ENCODE results near the gene ABLIM1.

Gene ABLIM1

DNA sequence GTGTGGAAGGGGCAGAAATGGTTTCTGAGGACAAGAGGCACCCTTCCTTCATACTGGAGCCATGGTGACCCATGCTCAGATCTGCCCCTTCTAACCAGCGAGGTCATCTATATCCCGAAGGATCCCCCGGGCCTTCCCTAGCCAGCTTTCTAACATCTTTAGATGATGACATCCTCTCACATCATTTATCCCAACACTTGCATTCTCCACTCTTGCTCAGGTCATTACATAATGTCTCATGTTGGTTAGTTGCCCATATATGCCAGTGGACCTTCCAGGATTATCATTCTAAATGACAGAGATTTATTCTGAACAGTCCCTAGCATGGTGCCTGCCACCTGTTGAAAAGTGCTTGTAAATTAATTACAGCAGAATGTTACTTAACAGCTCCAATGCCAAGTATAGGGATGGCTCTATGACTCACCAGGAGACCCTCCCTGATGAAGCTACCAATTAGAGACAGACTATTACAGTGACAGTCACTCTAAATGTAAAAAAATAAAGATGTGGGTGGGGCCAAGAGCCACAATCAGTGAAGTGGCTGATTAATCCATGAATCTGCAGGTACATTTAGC, 22.6 kb upstream of the ABLIM1 start:
- no peak for DNase-seq (ENCODE audit: low read depth)

GRCh38 chr10:114679552-114679951, 21.5 kb upstream of the ABLIM1 start:
- no peak for DNase-seq (ENCODE audit: low read depth)

GRCh38 chr10:114678820-114679219, 20.7 kb upstream of the ABLIM1 start:
- DNase-seq (ENCODE audit: low read depth), result no peak

DNA sequence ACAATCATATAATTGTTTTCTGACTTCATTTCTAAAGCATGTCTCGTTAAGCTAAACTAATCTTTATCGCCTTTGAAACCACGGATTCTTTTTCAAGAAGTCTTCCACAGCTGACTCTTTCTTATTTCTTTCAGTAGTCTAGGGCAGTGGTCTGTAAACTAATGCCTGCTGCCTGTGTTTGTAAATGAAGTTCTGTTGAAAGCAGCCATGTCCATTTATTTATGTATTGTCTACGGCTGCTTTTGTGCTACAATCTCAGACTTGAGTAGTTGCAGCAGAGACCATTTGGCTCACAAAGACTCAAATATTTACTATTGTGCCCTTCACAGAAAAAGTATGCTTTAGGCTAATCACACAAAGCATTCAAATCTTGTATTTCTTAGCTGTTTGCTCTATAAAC, 20.3 kb upstream of the ABLIM1 start:
- no peak for DNase-seq (ENCODE audit: low read depth)

DNA sequence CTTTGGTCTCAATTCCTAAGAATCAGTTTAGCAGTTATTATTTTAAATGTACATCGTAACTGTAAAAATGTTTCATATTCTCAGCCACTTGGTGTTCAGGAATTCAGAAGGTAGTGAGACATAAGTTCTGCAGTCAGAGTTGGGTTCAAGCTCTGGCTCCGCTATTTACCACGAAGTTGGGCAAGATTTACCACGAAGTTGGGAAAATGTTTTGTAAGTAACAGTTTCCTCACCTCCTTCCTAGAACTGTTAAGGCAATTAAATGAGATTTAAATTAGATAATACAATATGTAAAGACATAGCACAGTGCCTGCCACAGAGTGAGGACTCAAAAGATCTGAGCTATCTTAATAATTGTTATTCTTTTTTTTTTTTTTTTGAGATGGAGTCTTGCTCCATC, 16.3 kb upstream of the ABLIM1 start:
- DNase-seq (ENCODE audit: low read depth), result no peak

GRCh38 chr10:114669648-114670047, 11.6 kb upstream of the ABLIM1 start:
- no peak for DNase-seq (ENCODE audit: low read depth)

DNA sequence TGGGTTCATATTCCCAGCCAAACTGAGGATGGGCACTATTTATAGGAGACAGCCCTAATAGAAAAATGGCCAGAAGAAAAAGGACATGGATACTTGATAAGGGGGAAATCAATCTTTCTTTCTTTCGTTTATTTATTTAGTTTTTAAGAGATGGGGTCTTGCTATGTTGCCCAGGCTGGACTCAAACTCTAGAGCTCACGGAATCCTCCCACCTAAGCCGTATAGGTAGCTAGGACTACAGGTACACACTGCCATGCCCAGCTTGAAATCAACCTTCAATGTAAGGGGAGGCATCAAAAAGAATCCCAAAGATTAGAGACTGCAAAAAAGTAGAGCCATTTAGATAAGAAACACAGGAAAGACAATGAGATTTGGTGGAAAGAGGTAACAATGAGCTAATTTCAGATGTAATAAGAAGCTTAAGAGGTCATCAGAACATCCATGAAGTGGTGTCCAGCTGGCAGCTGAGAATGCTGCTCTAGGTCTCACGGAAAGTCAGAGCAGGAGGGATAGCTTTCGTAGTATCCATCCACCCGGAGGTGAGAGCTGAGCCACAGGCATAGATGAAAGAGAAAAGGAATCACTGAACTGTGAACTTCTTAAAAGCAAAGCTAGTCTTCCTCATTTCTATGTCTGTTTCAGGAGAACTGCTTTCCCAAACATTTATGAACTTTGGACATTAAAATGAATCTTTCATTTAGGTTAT, 10.5 kb upstream of the ABLIM1 start:
- no peak for DNase-seq (ENCODE audit: low read depth)

DNA sequence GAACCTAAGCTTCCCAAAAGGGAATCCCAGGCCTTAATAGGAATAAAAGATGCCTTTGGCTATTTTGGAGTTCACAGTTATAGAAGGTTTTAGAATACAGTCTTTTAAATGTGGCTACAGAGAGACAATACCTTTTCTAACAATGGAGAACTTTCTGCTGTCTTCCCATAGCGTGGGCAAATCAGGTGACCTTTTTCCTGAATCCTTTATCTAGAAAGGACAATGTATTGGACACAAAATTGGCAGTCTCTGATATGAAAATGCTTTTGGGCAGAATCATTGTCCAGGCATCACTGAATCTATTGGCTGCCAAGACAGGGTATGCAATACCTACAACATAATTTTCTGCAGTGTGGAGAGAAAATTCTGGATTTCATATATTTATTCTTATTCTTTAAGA, 7.8 kb upstream of the ABLIM1 start:
- no peak for DNase-seq (ENCODE audit: low read depth)

DNA sequence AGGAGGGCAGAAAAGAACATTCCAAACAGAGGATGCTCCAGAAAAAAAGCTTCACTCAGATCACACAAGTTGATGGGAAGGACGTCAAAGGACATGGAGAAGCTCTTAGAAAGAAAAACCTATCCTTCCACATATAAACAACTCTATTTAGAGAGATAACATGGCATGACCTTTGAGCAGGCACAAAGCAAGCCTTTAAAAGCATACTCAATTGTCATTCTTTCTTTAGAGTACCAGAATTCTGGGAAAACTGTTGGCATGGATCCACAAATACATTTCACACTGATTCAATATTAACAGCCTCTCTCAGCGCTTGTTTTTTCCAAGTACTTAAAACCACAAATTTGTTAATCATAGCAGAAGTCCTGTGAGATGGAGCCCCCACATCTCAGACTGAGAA, 7.3 kb upstream of the ABLIM1 start:
- DNase-seq (ENCODE audit: low read depth), result no peak

DNA sequence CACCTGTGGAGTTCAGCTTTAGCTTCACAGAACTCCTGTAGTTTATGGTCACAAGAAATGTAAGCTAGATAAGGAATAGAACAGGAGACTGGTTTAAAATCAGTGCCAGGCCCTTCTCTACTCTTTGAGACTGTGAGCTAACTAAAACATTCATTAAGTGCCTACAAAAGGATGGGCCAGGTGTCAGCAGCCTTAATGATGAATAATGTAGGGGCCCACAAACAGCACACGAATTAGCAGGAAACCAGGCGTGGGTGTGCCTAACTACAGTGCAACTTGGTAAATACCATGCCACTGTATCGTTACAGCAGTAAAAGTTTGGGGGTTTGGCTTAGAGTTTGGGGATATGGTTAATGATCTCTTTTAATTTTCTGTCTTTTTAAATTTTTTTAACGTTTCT, 6.1 kb upstream of the ABLIM1 start:
- DNase-seq (ENCODE audit: low read depth), result no peak

- DNase-seq (ENCODE audit: low read depth), result no peak
Measured at GRCh38 chr10:114663626-114664025, 5.6 kb upstream of the ABLIM1 start.

- DNase-seq (ENCODE audit: low read depth), result no peak
Measured at GRCh38 chr10:114662646-114663217, 4.7 kb upstream of the ABLIM1 start.

- no peak for DNase-seq (ENCODE audit: low read depth)
Measured at GRCh38 chr10:114661212-114661880, 3.3 kb upstream of the ABLIM1 start.

DNA sequence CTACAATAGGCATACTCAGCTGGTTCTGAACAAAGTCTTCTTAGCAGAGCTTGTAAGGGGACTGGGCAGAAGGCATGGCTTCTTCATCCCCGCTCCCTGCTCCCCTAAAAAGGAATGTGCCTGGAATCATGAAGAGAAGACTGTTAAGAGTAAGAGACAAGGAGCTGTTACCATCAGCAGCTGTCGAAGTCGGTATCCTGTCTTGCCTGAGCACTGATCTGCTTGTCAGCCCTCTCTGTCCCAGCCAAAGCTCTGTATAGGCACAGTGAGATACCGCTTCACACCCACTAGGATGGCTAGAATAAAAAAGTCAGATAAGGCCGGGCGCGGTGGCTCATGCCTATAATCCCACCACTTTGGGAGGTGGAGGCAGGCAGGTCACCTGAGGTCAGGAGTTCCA, 2.4 kb downstream of the ABLIM1 start:
- DNase-seq (ENCODE audit: low read depth), result no peak

DNA sequence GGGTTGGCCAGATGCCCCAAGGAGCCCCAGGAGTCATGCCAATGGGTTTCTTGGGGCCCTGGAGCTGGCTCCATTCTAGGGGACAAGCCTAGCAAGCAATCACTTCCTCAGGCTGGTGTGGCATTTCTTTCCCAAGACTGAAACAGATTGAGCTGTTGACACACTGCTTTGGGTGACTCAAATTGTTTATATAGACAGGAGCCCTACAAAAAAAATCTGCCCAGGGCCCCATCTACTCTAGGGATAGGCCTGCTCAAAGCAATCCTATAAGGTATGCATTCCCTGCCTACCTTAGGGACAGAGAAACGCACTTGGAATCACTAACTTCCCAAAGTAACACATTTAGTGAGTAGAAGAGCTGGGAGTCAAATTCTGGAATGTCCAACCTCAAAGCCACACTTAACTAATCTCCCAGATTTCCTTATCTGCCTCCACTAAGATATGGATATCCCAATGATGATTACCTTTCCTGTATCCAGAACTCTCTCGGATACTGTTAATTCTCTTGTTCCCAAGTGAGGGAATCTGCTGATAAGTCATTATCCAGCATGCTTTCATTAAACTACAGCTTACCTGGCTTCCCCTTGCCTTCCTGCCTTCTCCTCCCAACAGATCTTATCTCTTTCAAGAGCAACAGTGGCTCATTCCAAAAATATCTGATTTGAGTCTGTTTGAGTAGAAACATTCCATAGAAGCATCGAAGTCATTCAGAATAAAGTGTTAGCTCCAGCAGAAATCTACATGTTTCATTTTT, 3.1 kb downstream of the ABLIM1 start:
- no peak for DNase-seq (ENCODE audit: low read depth)

DNA sequence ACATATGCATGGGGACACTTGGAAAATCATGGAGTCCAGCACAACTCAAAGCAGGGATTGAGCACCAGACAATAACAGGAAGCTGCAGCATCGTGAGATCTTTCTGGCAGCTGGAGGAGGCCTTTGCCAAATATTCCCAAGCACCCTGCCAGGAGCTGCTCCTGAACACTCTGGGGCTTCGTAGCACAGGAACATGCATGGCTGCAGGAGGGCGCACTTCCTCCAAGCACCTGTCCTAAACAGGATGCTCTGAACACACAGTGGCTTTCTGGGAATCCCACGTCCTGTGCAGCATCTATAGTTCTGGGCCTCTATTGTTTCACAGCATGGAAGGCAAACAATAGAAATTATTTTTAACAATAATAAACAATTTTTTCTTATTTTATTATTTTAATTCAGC, 4.1 kb downstream of the ABLIM1 start:
- DNase-seq (ENCODE audit: low read depth), result no peak

DNA sequence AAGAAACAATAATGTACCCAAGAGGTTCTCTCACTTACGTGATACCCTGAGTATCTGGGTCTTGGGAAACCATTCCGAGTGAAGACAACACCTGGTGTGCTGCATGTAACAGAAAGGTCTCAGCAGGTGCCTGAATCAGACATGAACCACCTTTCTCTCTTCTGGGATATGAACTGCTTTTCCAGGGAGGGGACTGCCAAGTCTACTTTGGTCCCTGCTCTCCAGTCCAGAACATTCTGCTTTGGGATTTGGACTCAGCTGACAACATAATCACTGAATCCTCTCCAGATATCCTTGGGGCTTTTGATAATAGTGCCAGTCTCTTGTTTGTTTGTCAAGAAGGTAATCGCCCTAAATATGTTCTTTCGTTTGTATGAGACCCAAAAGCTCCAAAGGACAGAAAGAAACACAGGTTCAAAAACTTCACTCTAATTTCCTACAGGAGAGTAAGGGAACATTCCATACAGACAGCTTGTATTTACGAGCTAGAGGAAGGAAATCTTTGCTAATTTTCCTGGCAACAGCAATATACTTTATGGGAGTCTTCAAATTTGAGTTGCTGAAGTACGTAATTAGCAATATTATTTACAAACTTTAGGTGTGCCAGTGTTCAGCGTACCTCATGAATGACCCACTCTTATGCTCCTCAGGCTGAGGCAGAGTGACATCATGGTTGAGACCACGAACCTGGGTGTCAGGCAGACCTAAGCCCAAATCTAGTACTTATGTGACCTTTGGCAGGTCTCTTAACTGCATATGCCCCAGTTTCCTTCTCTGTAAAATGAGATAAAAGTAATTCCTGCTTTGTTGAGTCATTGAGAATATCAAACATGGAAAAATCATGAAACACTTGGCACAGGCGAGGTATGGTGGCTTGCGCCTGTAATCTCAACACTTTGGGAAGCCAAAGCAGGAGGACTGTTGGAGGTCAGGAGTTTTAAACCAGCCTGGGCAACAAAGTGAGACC, 5.4 kb downstream of the ABLIM1 start:
- no peak for DNase-seq (ENCODE audit: low read depth)

DNA sequence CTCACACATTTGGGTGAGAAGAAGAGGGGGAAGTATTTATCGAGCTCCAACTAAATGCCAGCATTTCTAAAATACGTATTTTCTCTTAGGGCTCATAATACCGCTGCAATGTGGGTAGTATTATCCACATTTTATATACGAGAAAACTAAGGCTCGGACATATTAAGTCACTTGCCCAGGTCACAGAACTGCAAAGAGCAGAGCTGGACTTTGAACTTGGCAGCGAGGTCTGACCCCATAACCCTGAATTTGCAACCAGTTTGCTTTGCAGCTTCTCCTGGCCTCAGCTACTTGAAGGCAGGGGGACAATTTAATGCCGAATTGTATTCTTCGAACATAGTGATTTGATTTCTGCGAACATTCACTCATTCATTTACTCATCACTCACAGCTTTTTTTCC, 7.2 kb downstream of the ABLIM1 start:
- DNase-seq (ENCODE audit: low read depth), result no peak

DNA sequence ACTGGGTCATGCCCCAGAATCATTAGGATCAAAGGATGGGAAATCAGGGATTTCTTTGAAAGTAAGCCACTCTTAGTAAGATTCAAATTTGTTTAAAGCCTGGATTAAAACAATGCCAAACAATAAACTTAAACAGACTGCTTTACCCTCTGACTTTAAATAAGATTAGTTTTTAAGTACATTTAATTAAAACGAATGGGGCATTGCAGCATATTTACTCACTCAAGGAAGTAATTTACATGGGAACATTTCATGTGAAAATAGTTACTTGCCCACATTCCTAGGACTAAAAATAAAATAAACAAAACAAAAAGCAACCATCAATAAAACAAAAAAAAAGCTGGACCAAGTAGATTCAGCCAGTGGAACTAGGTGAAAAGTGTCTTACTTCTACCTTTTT, 7.8 kb downstream of the ABLIM1 start:
- DNase-seq (ENCODE audit: low read depth), result no peak

- no peak for DNase-seq (ENCODE audit: low read depth)
Measured at GRCh38 chr10:114649217-114649903, 8.7 kb downstream of the ABLIM1 start.

DNA sequence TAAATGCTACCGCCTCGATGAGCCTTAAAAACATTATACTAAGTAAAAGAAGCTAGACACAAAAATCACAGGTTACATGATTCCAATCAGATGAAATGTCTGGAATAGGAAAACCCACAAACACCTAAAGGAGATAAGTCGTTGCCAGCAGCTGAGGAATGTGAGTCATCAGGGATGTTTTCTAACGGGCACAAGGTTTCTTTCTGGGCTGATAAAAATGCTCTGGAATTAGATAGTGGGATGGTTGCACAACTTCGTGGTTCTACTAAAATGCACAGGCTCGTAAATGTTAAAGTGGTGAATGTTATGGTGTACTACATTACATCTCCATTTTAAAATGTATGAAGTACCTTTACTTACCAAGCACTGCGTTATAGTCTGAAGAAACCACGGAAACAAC, 9.7 kb downstream of the ABLIM1 start:
- no peak for DNase-seq (ENCODE audit: low read depth)
